ENCODE results near the gene SOCS1. TPM values are rescaled to one million over a fixed set of nuclear protein-coding genes. Genes with fewer than 3 reads are reported as not detected.

The SOCS1 gene
- total and polyA plus RNA-seq, 4 donors, result 1.8 to 10.9 (median 2.3) TPM

- H3K4me3 ChIP-seq (ENCODE audit: low read depth in 1 of 3, low read length in 3 of 3), result no peak overlapping the region
- 82% methylated on average over 18 of the region's 18 CpGs for WGBS
These were observed 30.1 kb downstream of the SOCS1 start for GRCh38 chr16:11225677-11226549.

GRCh38 chr16:11224894-11225676, 30.9 kb downstream of the SOCS1 start:
- no peaks in the 10 kb centered on the region for H3K4me1 ChIP-seq (ENCODE audit: control insufficient read depth in 4 of 4, insufficient read depth in 4 of 4, low read length in 3 of 4)
- no peak overlapping the region for H3K4me3 ChIP-seq (ENCODE audit: low read depth in 1 of 3, low read length in 3 of 3)

More at GRCh38 chr16:11225677-11226549, 30.1 kb downstream of the SOCS1 start:
- Histone ChIP-seq H3K9me3 (ENCODE audit: control insufficient read depth in 4 of 4, low read length in 3 of 4) (no peaks in the 10 kb centered on the region), H3K9ac (ENCODE audit: low read depth in 1 of 2, low read length in 2 of 2) (no peak overlapping the region), H3K36me3 (ENCODE audit: control insufficient read depth in 4 of 4, insufficient read depth in 3 of 4, low read depth in 1 of 4, low read length in 3 of 4) (no peaks in the 10 kb centered on the region), H3K27me3 (ENCODE audit: control insufficient read depth in 4 of 4, insufficient read depth in 4 of 4, low read length in 3 of 4) (no peaks in the 10 kb centered on the region), H3K4me1 (ENCODE audit: control insufficient read depth in 4 of 4, insufficient read depth in 4 of 4, low read length in 3 of 4) (no peaks in the 10 kb centered on the region), H3K27ac (ENCODE audit: low read depth in 1 of 2, low read length in 2 of 2) (no peak overlapping the region)
- no peak for DNase-seq (ENCODE audit: low spot score)
- no peak for TF ChIP-seq HNF4G (IDR thresholded peaks at IDR 0.05)
- TF ChIP-seq EGR1 (IDR thresholded peaks at IDR 0.05; ENCODE audit: low read depth in 2 of 2), result no peak
- no peak for TF ChIP-seq ATF3 (IDR thresholded peaks at IDR 0.05)
- TF ChIP-seq RXRA (IDR thresholded peaks at IDR 0.05), result no peak
- no peak for TF ChIP-seq CTCF (IDR thresholded peaks at IDR 0.05; ENCODE audit: low read depth, low read length, missing input control)
- TF ChIP-seq YY1 (IDR thresholded peaks at IDR 0.05), result no peak
- no peak for TF ChIP-seq GABPA (IDR thresholded peaks at IDR 0.05 in 1 of 2, conservative IDR thresholded peaks at IDR 0.05 in 1 of 2)
- TF ChIP-seq MAX (IDR thresholded peaks at IDR 0.05), result no peak
- no peak for TF ChIP-seq JUND (IDR thresholded peaks at IDR 0.05)
- no peak for TF ChIP-seq TAF1 (conservative IDR thresholded peaks at IDR 0.05)
- TF ChIP-seq RAD21 (IDR thresholded peaks at IDR 0.05), result no peak
- TF ChIP-seq FOXA2 (IDR thresholded peaks at IDR 0.05), result no peak

More at GRCh38 chr16:11224894-11225676, 30.9 kb downstream of the SOCS1 start:
- Histone ChIP-seq H3K36me3 (ENCODE audit: control insufficient read depth in 4 of 4, insufficient read depth in 3 of 4, low read depth in 1 of 4, low read length in 3 of 4) (no peaks in the 10 kb centered on the region), H3K9me3 (ENCODE audit: control insufficient read depth in 4 of 4, low read length in 3 of 4) (no peaks in the 10 kb centered on the region), H3K9ac (ENCODE audit: low read depth in 1 of 2, low read length in 2 of 2) (no peak overlapping the region), H3K27ac (ENCODE audit: low read depth in 1 of 2, low read length in 2 of 2) (peak overlapping the region; percentile 1 to 66), H3K27me3 (ENCODE audit: control insufficient read depth in 4 of 4, insufficient read depth in 4 of 4, low read length in 3 of 4) (no peaks in the 10 kb centered on the region)
- TF ChIP-seq NR2F2 (IDR thresholded peaks at IDR 0.05) (no peak), GABPA (IDR thresholded peaks at IDR 0.05 in 1 of 2, conservative IDR thresholded peaks at IDR 0.05 in 1 of 2) (no peak), CTCF (IDR thresholded peaks at IDR 0.05; ENCODE audit: low read depth, low read length, missing input control) (no peak), TAF1 (conservative IDR thresholded peaks at IDR 0.05) (no peak), JUND (IDR thresholded peaks at IDR 0.05) (no peak), FOXA2 (IDR thresholded peaks at IDR 0.05) (no peak), ATF3 (IDR thresholded peaks at IDR 0.05) (no peak), REST (IDR thresholded peaks at IDR 0.05) (no peak), YY1 (IDR thresholded peaks at IDR 0.05) (no peak)
- WGBS, result 65% methylated on average over 21 of the region's 21 CpGs
- no peak for DNase-seq (ENCODE audit: low spot score)

Data from liver (tissue), 9 donors.